OCI-LY7 (cell line): Measurements from ENCODE around the gene FYN. TPM values are rescaled to one million over a fixed set of nuclear protein-coding genes. Genes with fewer than 3 reads are reported as not detected.

Source experiments
- BruUV-seq: library from RNA; stranded (reverse); fragments of 400-500 nt; replicated peaks from 2 replicates; lab custom pipeline; 2021; lab: Mats Ljungman, UMichigan
- CTCF ChIA-PET: fragments of 300-600 bp; sonication (Branson Sonifier 250); formaldehyde crosslinking; loops from one replicate; lab custom pipeline; 2022; ENCODE audit warnings: antibody characterized with exemption; ENCODE audit not compliant: unreplicated experiment; lab: Charles Lee
- POLR2A ChIA-PET: fragments of 300-600 bp; sonication (Branson Sonifier 250); formaldehyde crosslinking; loops from one replicate; lab custom pipeline; 2022; ENCODE audit warnings: antibody characterized with exemption; lab: Charles Lee
- DNase-seq: peaks from one replicate; pipeline ENCODE4 v3.0.0-alpha.2; 2015; ENCODE audit warnings: low spot score
- H2AFZ ChIP-seq: fragments of 200-600 bp; sonication (generic), shearing (Covaris generic); 2 replicates; pipeline ENCODE4 v1.6.1; 2014; ENCODE audit warnings: mild to moderate bottlenecking, antibody characterized with exemption, low read length, moderate library complexity
- H3K27ac ChIP-seq: fragments of 200-600 bp; sonication (generic); 2 replicates; pipeline ENCODE4 v1.5.1; 2014; ENCODE audit warnings: mixed run types, low read depth, mild to moderate bottlenecking, moderate library complexity, low read length, inconsistent platforms; ENCODE audit not compliant: poor library complexity, severe bottlenecking
- H3K36me3 ChIP-seq: fragments of 200-600 bp; sonication (generic); 2 replicates; pipeline ENCODE4 v1.6.1; 2014; ENCODE audit warnings: mild to moderate bottlenecking, antibody characterized with exemption, low read length, moderate library complexity, mixed read lengths; ENCODE audit not compliant: insufficient read depth
- H3K4me1 ChIP-seq: fragments of 200-600 bp; sonication (generic); 2 replicates; pipeline ENCODE4 v1.5.1; 2014; ENCODE audit warnings: mild to moderate bottlenecking, low read length; ENCODE audit not compliant: insufficient read depth, poor library complexity, severe bottlenecking
- H3K4me2 ChIP-seq: fragments of 200-600 bp; sonication (generic); 2 replicates; pipeline ENCODE4 v1.6.1; 2014; ENCODE audit warnings: mild to moderate bottlenecking, low read length
- H3K4me3 ChIP-seq: fragments of 200-600 bp; sonication (generic); 2 replicates; pipeline ENCODE4 v1.5.1; 2014; ENCODE audit warnings: mild to moderate bottlenecking, low read depth, low read length; ENCODE audit not compliant: poor library complexity, severe bottlenecking
- H3K79me2 ChIP-seq: fragments of 200-600 bp; sonication (generic); 2 replicates; pipeline ENCODE4 v1.6.1; 2016; ENCODE audit warnings: low read depth, mild to moderate bottlenecking, low read length, moderate library complexity, mixed read lengths; ENCODE audit not compliant: insufficient read depth
- H3K9me2 ChIP-seq: fragments of 200-600 bp; sonication (generic); 2 replicates; pipeline ENCODE4 v1.6.1; 2016; ENCODE audit warnings: mild to moderate bottlenecking, low read length, mixed read lengths; ENCODE audit not compliant: insufficient read depth
- H3K9me3 ChIP-seq: fragments of 200-600 bp; sonication (generic); 2 replicates; pipeline ENCODE4 v1.6.1; 2014; ENCODE audit warnings: mild to moderate bottlenecking, mixed run types, low read length, mixed read lengths
- H4K20me1 ChIP-seq: fragments of 200-600 bp; sonication (generic); 2 replicates; pipeline ENCODE4 v1.6.1; 2014; ENCODE audit warnings: mild to moderate bottlenecking, antibody characterized with exemption, low read length, moderate library complexity, mixed read lengths; ENCODE audit not compliant: insufficient read depth
- CTCF ChIP-seq: fragments of 200-600 bp; sonication (generic); conservative IDR thresholded peaks from 2 replicates; pipeline ENCODE4 v1.5.1; 2014; ENCODE audit warnings: mild to moderate bottlenecking, antibody characterized with exemption, low read length, moderate library complexity, mixed read lengths
- EZH2phosphoT487 ChIP-seq: fragments of 200-600 bp; sonication (generic); IDR thresholded peaks from 2 replicates; pipeline ENCODE4 v1.6.1; 2018; ENCODE audit warnings: low read depth, borderline replicate concordance, mild to moderate bottlenecking, mixed run types, antibody characterized with exemption, low read length, moderate library complexity, mixed read lengths
- intact Hi-C: fragments of 100-400 bp; cut with micrococcal nuclease; formaldehyde crosslinking; loops from one replicate; pipeline ENCODE4 v1.10.0; 2022; ENCODE audit not compliant: unreplicated experiment
- total RNA-seq, 2 experiments: library from RNA; depleted of rRNA in 1 of 2; stranded (reverse); fragments of >200 nt in 1 of 2; shearing (Covaris generic) in 1 of 2; gene quantifications; 2 replicates each; pipeline ENCODE4 v1.2.3, GENCODE V29; 2014 to 2022

Gene FYN
- total RNA-seq, 2 experiments from 2014 or later = 57.3 to 92.9 TPM

DNA sequence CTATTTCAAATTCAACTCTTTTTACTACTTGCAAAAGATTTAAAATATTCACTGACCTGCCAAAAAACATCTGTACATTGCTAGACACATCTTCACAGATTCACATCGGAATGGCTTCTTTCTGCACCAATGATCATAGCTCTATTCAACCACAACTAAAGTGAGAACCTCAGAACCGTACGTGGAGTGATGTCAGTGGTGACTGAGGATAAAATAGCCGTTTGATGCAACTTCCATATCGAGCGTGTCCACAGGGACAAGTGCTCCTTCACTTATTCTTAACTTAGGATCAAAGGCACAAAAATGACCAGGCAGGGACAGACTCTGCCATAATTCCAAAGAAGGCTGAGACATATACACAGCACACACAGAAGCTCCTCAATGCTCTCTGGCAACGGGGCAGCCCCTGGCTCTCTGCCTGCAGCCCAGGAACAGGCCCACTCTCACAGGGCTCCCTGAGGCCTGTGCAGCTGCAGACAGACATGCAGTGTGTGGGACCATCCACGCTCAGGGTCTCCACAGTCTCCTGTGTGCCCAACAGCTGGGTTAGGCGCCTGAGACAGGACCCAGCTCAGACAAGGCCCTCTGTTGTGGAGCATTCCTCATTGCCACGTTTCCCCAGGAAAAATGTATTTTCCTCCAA, 22.8 kb downstream of the FYN start:
- intact Hi-C loops = no loop called here
- Histone ChIP-seq H3K27ac (no peak overlapping the region), H3K36me3 (0 out of 2 replicates have a peak, but pooled peaks cover 7% of the 10 kb centered on the region), H3K79me2 (0 out of 2 replicates have a peak, but pooled peaks cover 2% of the 10 kb centered on the region), H3K4me1 (peaks cover 10% of the 10 kb centered on the region), H3K9me2 (no peaks in the 10 kb centered on the region), H2AFZ (no peak overlapping the region), H4K20me1 (no peaks in the 10 kb centered on the region; the same call in 1 of the 2 replicates), H3K9me3 (no peaks in the 10 kb centered on the region), H3K4me3 (no peak overlapping the region), H3K4me2 (no peak overlapping the region)
- BruUV-seq = no TSS peak
- no peak for DNase-seq
- POLR2A ChIA-PET = interaction anchor here (0.5 to 2.7 kb wide), 7 partner anchors 12 to 201 kb away, joined by 3 to 11 read pairs (median 3); no protein-coding TSS in a partner anchor
- CTCF ChIA-PET = interaction anchor here (1.2 kb wide), 1 partner anchor 9 kb away, joined by 3 read pairs; no protein-coding TSS in a partner anchor
- no peak for TF ChIP-seq CTCF
- TF ChIP-seq EZH2phosphoT487 = no peak

GRCh38 chr6:111849298-111849697, 24.0 kb downstream of the FYN start:
- DNase-seq = no peak
- Histone ChIP-seq H3K4me1 (peaks cover 22% of the 10 kb centered on the region), H3K9me3 (no peaks in the 10 kb centered on the region), H3K27ac (no peak overlapping the region), H3K36me3 (0 out of 2 replicates have a peak, but pooled peaks cover 8% of the 10 kb centered on the region), H3K79me2 (no peaks in the 10 kb centered on the region), H3K9me2 (no peaks in the 10 kb centered on the region), H3K4me2 (no peak overlapping the region), H2AFZ (no peak overlapping the region), H4K20me1 (no peaks in the 10 kb centered on the region; the same call in 1 of the 2 replicates), H3K4me3 (no peak overlapping the region)
- ChIA-PET POLR2A (interaction anchor here (1.9 kb wide), 1 partner anchor 88 kb away, joined by 8 read pairs; no protein-coding TSS in a partner anchor), CTCF (interaction anchor here (0.6 kb wide), 1 partner anchor 78 kb away, joined by 4 read pairs; no protein-coding TSS in a partner anchor)
- no peak for TF ChIP-seq CTCF
- TF ChIP-seq EZH2phosphoT487 = no peak
- intact Hi-C loops = no loop called here
- BruUV-seq = no TSS peak
